Measurements from ENCODE around the gene UGT1A8.

Gene UGT1A8

GRCh38 chr2:233597522-233597921 lies 19.9 kb upstream of the UGT1A8 start:
- H3K4me3 ChIP-seq (ENCODE audit: low read length), result no peak overlapping the region
- no peaks in the 10 kb centered on the region for H3K79me2 ChIP-seq (ENCODE audit: low read length)
- DNase-seq, result no peak
- no peaks in the 10 kb centered on the region for H3K9me2 ChIP-seq (replicated peaks; ENCODE audit: insufficient read depth, low read length)
- H3K4me1 ChIP-seq (ENCODE audit: low read length), result no peaks in the 10 kb centered on the region
- H3K9ac ChIP-seq (ENCODE audit: low read length), result no peak overlapping the region
- H4K20me1 ChIP-seq (ENCODE audit: insufficient read depth, low read length), result no peaks in the 10 kb centered on the region
- H2AFZ ChIP-seq (ENCODE audit: low read length), result no peak overlapping the region
- H3F3A ChIP-seq (ENCODE audit: insufficient read depth, low read length), result no peaks in the 10 kb centered on the region
- H3K9me3 ChIP-seq (replicated peaks; ENCODE audit: insufficient read depth, low read length), result no peaks in the 10 kb centered on the region
- H3K36me3 ChIP-seq (replicated peaks; ENCODE audit: insufficient read depth, low read length), result no peaks in the 10 kb centered on the region
- TF ChIP-seq EZH2phosphoT487 (IDR thresholded peaks at IDR 0.05; ENCODE audit: low read length), result no peak
- TF ChIP-seq CTCF (IDR thresholded peaks at IDR 0.05; ENCODE audit: low read length), result no peak
- TF ChIP-seq EZH2 (optimal IDR thresholded peaks at IDR 0.05; ENCODE audit: low read depth, low read length), result no peak
- no peak overlapping the region for H3K27ac ChIP-seq (ENCODE audit: low read length)
- no peaks in the 10 kb centered on the region for H3K27me3 ChIP-seq (replicated peaks; ENCODE audit: insufficient read depth, low read length)
- no peak overlapping the region for H3K4me2 ChIP-seq (ENCODE audit: low read depth, low read length)

- TF ChIP-seq EZH2 (optimal IDR thresholded peaks at IDR 0.05; ENCODE audit: low read depth, low read length), result no peak
- no peak for TF ChIP-seq EZH2phosphoT487 (IDR thresholded peaks at IDR 0.05; ENCODE audit: low read length)
- TF ChIP-seq CTCF (IDR thresholded peaks at IDR 0.05; ENCODE audit: low read length), result no peak
- Histone ChIP-seq H3K9ac (ENCODE audit: low read length) (no peak overlapping the region), H4K20me1 (ENCODE audit: insufficient read depth, low read length) (no peaks in the 10 kb centered on the region), H3F3A (ENCODE audit: insufficient read depth, low read length) (no peaks in the 10 kb centered on the region), H3K36me3 (replicated peaks; ENCODE audit: insufficient read depth, low read length) (no peaks in the 10 kb centered on the region), H3K4me1 (ENCODE audit: low read length) (no peaks in the 10 kb centered on the region), H3K9me2 (replicated peaks; ENCODE audit: insufficient read depth, low read length) (no peaks in the 10 kb centered on the region), H2AFZ (ENCODE audit: low read length) (no peak overlapping the region), H3K9me3 (replicated peaks; ENCODE audit: insufficient read depth, low read length) (no peaks in the 10 kb centered on the region), H3K27ac (ENCODE audit: low read length) (no peak overlapping the region), H3K4me3 (ENCODE audit: low read length) (no peak overlapping the region), H3K27me3 (replicated peaks; ENCODE audit: insufficient read depth, low read length) (no peaks in the 10 kb centered on the region), H3K79me2 (ENCODE audit: low read length) (no peaks in the 10 kb centered on the region), H3K4me2 (ENCODE audit: low read depth, low read length) (no peak overlapping the region)
- no peak for DNase-seq
Measured at GRCh38 chr2:233598952-233599351, 18.5 kb upstream of the UGT1A8 start.

GRCh38 chr2:233600386-233600785 lies 17.0 kb upstream of the UGT1A8 start:
- H3K9ac ChIP-seq (ENCODE audit: low read length), result no peak overlapping the region
- H2AFZ ChIP-seq (ENCODE audit: low read length), result no peak overlapping the region
- no peak overlapping the region for H3K4me2 ChIP-seq (ENCODE audit: low read depth, low read length)
- no peaks in the 10 kb centered on the region for H3K4me1 ChIP-seq (ENCODE audit: low read length)
- H3F3A ChIP-seq (ENCODE audit: insufficient read depth, low read length), result no peaks in the 10 kb centered on the region
- no peaks in the 10 kb centered on the region for H3K27me3 ChIP-seq (replicated peaks; ENCODE audit: insufficient read depth, low read length)
- no peaks in the 10 kb centered on the region for H3K9me2 ChIP-seq (replicated peaks; ENCODE audit: insufficient read depth, low read length)
- no peak for DNase-seq
- no peak overlapping the region for H3K4me3 ChIP-seq (ENCODE audit: low read length)
- no peaks in the 10 kb centered on the region for H3K36me3 ChIP-seq (replicated peaks; ENCODE audit: insufficient read depth, low read length)
- no peaks in the 10 kb centered on the region for H3K79me2 ChIP-seq (ENCODE audit: low read length)
- no peaks in the 10 kb centered on the region for H3K9me3 ChIP-seq (replicated peaks; ENCODE audit: insufficient read depth, low read length)
- TF ChIP-seq CTCF (IDR thresholded peaks at IDR 0.05; ENCODE audit: low read length) (no peak), EZH2phosphoT487 (IDR thresholded peaks at IDR 0.05; ENCODE audit: low read length) (no peak), EZH2 (optimal IDR thresholded peaks at IDR 0.05; ENCODE audit: low read depth, low read length) (no peak)
- H4K20me1 ChIP-seq (ENCODE audit: insufficient read depth, low read length), result no peaks in the 10 kb centered on the region
- H3K27ac ChIP-seq (ENCODE audit: low read length), result no peak overlapping the region
